Stomach (tissue), 9 donors: Measurements from ENCODE around the gene EIPR1. TPM values are rescaled to one million over a fixed set of nuclear protein-coding genes. Genes with fewer than 3 reads are reported as not detected.

Source experiments
- DNase-seq, 2 donors: peaks; one replicate each; pipeline versions ENCODE4 v3.0.0 to v3.0.0-alpha.2; 2013 to 2019
- H3K27ac ChIP-seq, 5 donors: fragments of 200-600 bp in 4 of 5; sonication (generic) in 4 of 5; one replicate each; pipeline ENCODE4 v1.5.1; 2013 to 2019; ENCODE audit warnings: mild to moderate bottlenecking in 1 of 5, moderate library complexity in 1 of 5
- H3K27me3 ChIP-seq, 3 donors: fragments of 200-600 bp; sonication (generic); one replicate each; pipeline ENCODE4 v1.5.1; 2017 to 2019; ENCODE audit warnings: mixed run types in 1 of 3
- H3K36me3 ChIP-seq, 4 donors: fragments of 200-600 bp; sonication (generic); 1 replicate in 3 of 4; 2 replicates in 1 of 4; pipeline ENCODE4 v1.5.1; 2016 to 2019
- H3K4me1 ChIP-seq, 4 donors: fragments of 200-600 bp; sonication (generic); one replicate each; pipeline ENCODE4 v1.5.1; 2016 to 2019
- H3K4me3 ChIP-seq, 4 donors: fragments of 200-600 bp; sonication (generic) in 3 of 4; one replicate each; pipeline ENCODE4 v1.5.1; 2016 to 2019; ENCODE audit warnings: mild to moderate bottlenecking in 1 of 4
- H3K9me3 ChIP-seq, 4 donors: fragments of 200-600 bp; sonication (generic); one replicate each; pipeline ENCODE4 v1.5.1; 2016 to 2019
- CTCF ChIP-seq, 7 experiments: fragments of 450-650 bp in 4 of 7; fragments of 200-600 bp in 3 of 7; sonication (generic) in 3 of 7; IDR thresholded peaks; one replicate each; pipeline ENCODE4 v1.5.1; 2016 to 2019; ENCODE audit warnings: antibody characterized with exemption in 7 of 7, control low read depth in 2 of 7, mild to moderate bottlenecking in 1 of 7
- EP300 ChIP-seq: sonication (generic); formaldehyde crosslinking; IDR thresholded peaks from one replicate; pipeline ENCODE4 v1.6.1; 2017; ENCODE audit warnings: antibody characterized with exemption
- POLR2A ChIP-seq, 4 donors: fragments of 450-650 bp; IDR thresholded peaks; one replicate each; pipeline ENCODE4 v1.6.1; 2016; ENCODE audit warnings: antibody characterized with exemption in 4 of 4, control low read depth in 2 of 4, mild to moderate bottlenecking in 1 of 4, moderate library complexity in 1 of 4
- POLR2AphosphoS5 ChIP-seq, 3 donors: sonication (generic); formaldehyde crosslinking; IDR thresholded peaks; one replicate each; pipeline ENCODE4 v1.6.1; 2016; ENCODE audit warnings: antibody characterized with exemption in 3 of 3
- whole genome bisulfite sequencing, 5 donors: extraction: QIAGEN DNeasy Blood & Tissue Kit in 3 of 5; methylation state at CpG; one replicate each; pipeline versions ENCODE4 v1.1.5 to v1.1.7; 2013 to 2018; 5-methylcytosine and 5-hydroxymethylcytosine counted together
- intact Hi-C: fragments of 100-400 bp; cut with DNase I; formaldehyde crosslinking; loops from one replicate; pipeline ENCODE4 v1.15.1; 2023; ENCODE audit warnings: low total_unique reads
- polyA plus RNA-seq, 3 donors: library from polyadenylated mRNA; stranded (reverse); fragments of 200-250 nt; gene quantifications; one replicate each; pipeline ENCODE4 v1.2.3, GENCODE V29; 2013
- total RNA-seq, 5 donors: library from RNA; depleted of rRNA; stranded (reverse); fragments of >200 nt; gene quantifications; one replicate each; pipeline versions ENCODE4 v1.1.0 to v1.2.3, GENCODE V29; 2014 to 2016
- donor health status: healthy with polysubstance abuse.
- donor health status: Bipolar disorder and iron deficiency.
- donor health status: healthy.

Gene EIPR1
- total and polyA plus RNA-seq, 8 donors, result 1.2 to 39.4 (median 12.7) TPM

GRCh38 chr2:3311601-3312000, 66.0 kb downstream of the EIPR1 start:
- TF ChIP-seq CTCF (IDR thresholded peaks at IDR 0.05), result no peak
- TF ChIP-seq POLR2A (IDR thresholded peaks at IDR 0.05), result no peak
- no peak for TF ChIP-seq POLR2AphosphoS5 (IDR thresholded peaks at IDR 0.05)
- TF ChIP-seq EP300, result no peak
- H3K9me3 ChIP-seq, result no peaks in the 10 kb centered on the region
- no peak for DNase-seq
- intact Hi-C loops, result no loop called here
- H3K27ac ChIP-seq, result no peak overlapping the region
- peaks cover 0 to 7% (median 0%) of the 10 kb centered on the region in 4 donors for H3K4me1 ChIP-seq
- no peaks in the 10 kb centered on the region for H3K36me3 ChIP-seq
- H3K27me3 ChIP-seq, result no peaks in the 10 kb centered on the region
- 90 to 98% (median 95%) methylated on average over 6 to 12 of the region's 12 CpGs for WGBS, 5 donors
- no peak overlapping the region for H3K4me3 ChIP-seq

- Histone ChIP-seq H3K27ac (no peak overlapping the region), H3K9me3 (no peaks in the 10 kb centered on the region), H3K4me3 (no peak overlapping the region), H3K27me3 (no peaks in the 10 kb centered on the region), H3K36me3 (no peaks in the 10 kb centered on the region), H3K4me1 (peaks cover 0 to 7% (median 0%) of the 10 kb centered on the region in 4 donors)
- intact Hi-C loops, result no loop called here
- DNase-seq, result no peak
- WGBS, 5 donors, result 75 to 86% (median 82%) methylated on average over 23 of the region's 23 CpGs
- TF ChIP-seq EP300 (no peak), CTCF (IDR thresholded peaks at IDR 0.05) (no peak), POLR2A (IDR thresholded peaks at IDR 0.05) (no peak), POLR2AphosphoS5 (IDR thresholded peaks at IDR 0.05) (no peak)
These were observed 67.9 kb downstream of the EIPR1 start for GRCh38 chr2:3309496-3310355.

GRCh38 chr2:3307901-3308300, 69.7 kb downstream of the EIPR1 start:
- TF ChIP-seq POLR2AphosphoS5 (IDR thresholded peaks at IDR 0.05), result no peak
- TF ChIP-seq EP300, result no peak
- TF ChIP-seq POLR2A (IDR thresholded peaks at IDR 0.05), result no peak
- no peak for TF ChIP-seq CTCF (IDR thresholded peaks at IDR 0.05)
- 94 to 95% (median 95%) methylated on average over 9 of the region's 9 CpGs for WGBS, 5 donors
- H3K4me3 ChIP-seq, result no peak overlapping the region

GRCh38 chr2:3307236-3307635, 70.4 kb downstream of the EIPR1 start:
- peaks cover 0 to 5% (median 0%) of the 10 kb centered on the region in 4 donors for H3K36me3 ChIP-seq
- H3K9me3 ChIP-seq, result no peaks in the 10 kb centered on the region
- TF ChIP-seq POLR2AphosphoS5 (IDR thresholded peaks at IDR 0.05), result no peak
- no peak for TF ChIP-seq POLR2A (IDR thresholded peaks at IDR 0.05)
- no peak for TF ChIP-seq CTCF (IDR thresholded peaks at IDR 0.05)
- no peak for TF ChIP-seq EP300
- DNase-seq, result no peak
- H3K27ac ChIP-seq, result no peak overlapping the region
- 89 to 94% (median 91%) methylated on average over 9 of the region's 9 CpGs for WGBS, 5 donors
- H3K4me3 ChIP-seq, result no peak overlapping the region
- peaks cover 0 to 12% (median 8%) of the 10 kb centered on the region in 4 donors for H3K4me1 ChIP-seq
- intact Hi-C loops, result no loop called here
- no peaks in the 10 kb centered on the region for H3K27me3 ChIP-seq

More at GRCh38 chr2:3307901-3308300, 69.7 kb downstream of the EIPR1 start:
- H3K4me1 ChIP-seq, result peaks cover 0 to 12% (median 7%) of the 10 kb centered on the region in 4 donors
- H3K27ac ChIP-seq, result no peak overlapping the region
- no peak for DNase-seq
- intact Hi-C loops, result no loop called here
- H3K36me3 ChIP-seq, result no peaks in the 10 kb centered on the region
- no peaks in the 10 kb centered on the region for H3K27me3 ChIP-seq
- no peaks in the 10 kb centered on the region for H3K9me3 ChIP-seq
